GM23338 (cell line): ENCODE measurements around the gene TAS2R43. TPM values are rescaled to one million over a fixed set of nuclear protein-coding genes. Genes with fewer than 3 reads are reported as not detected.

Experiments used
- ATAC-seq: fragments of 200-7000 bp; cut with Tn5 transposase; 3 replicates; pipeline ENCODE4 v1.9.1; 2020
- DNase-seq: peaks from one replicate; pipeline ENCODE4 v3.0.0-alpha.2; 2015; ENCODE audit warnings: low spot score
- H2AFZ ChIP-seq: fragments of 200-600 bp; sonication (generic); 2 replicates; pipeline ENCODE4 v1.8.0; 2016; ENCODE audit warnings: antibody characterized with exemption, mild to moderate bottlenecking, moderate library complexity
- H3F3A ChIP-seq: fragments of 200-600 bp; sonication (generic); replicated peaks from 2 replicates; pipeline ENCODE4 v1.8.0; 2017; ENCODE audit warnings: antibody characterized with exemption, mixed run types, low read depth
- H3K27ac ChIP-seq: fragments of 200-600 bp; sonication (generic); 2 replicates; pipeline ENCODE4 v1.6.1; 2016; ENCODE audit warnings: low read depth
- H3K27me3 ChIP-seq: fragments of 200-600 bp; sonication (generic); 2 replicates; pipeline ENCODE4 v1.8.0; 2016; ENCODE audit warnings: mild to moderate bottlenecking, mixed run types, moderate library complexity; ENCODE audit not compliant: insufficient read depth
- H3K36me3 ChIP-seq: fragments of 200-600 bp; sonication (generic); 2 replicates; pipeline ENCODE4 v1.8.0; 2016; ENCODE audit warnings: mild to moderate bottlenecking; ENCODE audit not compliant: insufficient read depth
- H3K4me1 ChIP-seq: fragments of 200-600 bp; sonication (generic); 2 replicates; pipeline ENCODE4 v1.8.0; 2016; ENCODE audit warnings: mild to moderate bottlenecking, moderate library complexity; ENCODE audit not compliant: insufficient read depth
- H3K4me2 ChIP-seq: fragments of 200-600 bp; sonication (generic); 2 replicates; pipeline ENCODE4 v1.7.1; 2017; ENCODE audit warnings: mixed run types
- H3K4me3 ChIP-seq: fragments of 200-600 bp; sonication (generic); 2 replicates; pipeline ENCODE4 v1.6.1; 2016; ENCODE audit warnings: mixed run types
- H3K79me2 ChIP-seq: fragments of 200-600 bp; sonication (generic); replicated peaks from 2 replicates; pipeline ENCODE4 v1.8.0; 2017; ENCODE audit warnings: mild to moderate bottlenecking; ENCODE audit not compliant: insufficient read depth
- H3K9me2 ChIP-seq: fragments of 200-600 bp; sonication (generic); 2 replicates; pipeline ENCODE4 v1.8.0; 2017; ENCODE audit not compliant: insufficient read depth
- H4K20me1 ChIP-seq: fragments of 200-600 bp; sonication (generic); replicated peaks from 2 replicates; pipeline ENCODE4 v1.8.0; 2017; ENCODE audit warnings: mild to moderate bottlenecking; ENCODE audit not compliant: insufficient read depth
- H3K27ac Mint-ChIP-seq: 2 replicates; pipeline ENCODE4 v1.8.0; 2020; ENCODE audit warnings: inconsistent platforms, mild to moderate bottlenecking, moderate library complexity, mixed read lengths
- H3K27me3 Mint-ChIP-seq: 3 replicates; pipeline ENCODE4 v1.8.0; 2022; ENCODE audit warnings: low read depth, mild to moderate bottlenecking, moderate library complexity, mixed read lengths, inconsistent platforms; ENCODE audit not compliant: insufficient read depth, poor library complexity
- H3K36me3 Mint-ChIP-seq: 3 replicates; pipeline ENCODE4 v1.8.0; 2021; ENCODE audit warnings: low read depth, mild to moderate bottlenecking, inconsistent platforms, moderate library complexity, mixed read lengths
- H3K4me1 Mint-ChIP-seq: 3 replicates; pipeline ENCODE4 v1.8.0; 2020; ENCODE audit warnings: mild to moderate bottlenecking, inconsistent platforms, mixed read lengths
- H3K4me3 Mint-ChIP-seq: 3 replicates; pipeline ENCODE4 v1.8.0; 2021; ENCODE audit warnings: moderate library complexity, mild to moderate bottlenecking, inconsistent platforms, mixed read lengths
- H3K9me3 Mint-ChIP-seq: 3 replicates; pipeline ENCODE4 v1.8.0; 2020; ENCODE audit warnings: moderate library complexity, mild to moderate bottlenecking, inconsistent platforms, mixed read lengths
- CTCF ChIP-seq, 2 experiments: fragments of 200-600 bp in 1 of 2; sonication (generic) in 1 of 2; conservative IDR thresholded peaks; 2 replicates each; pipeline versions ENCODE4 v1.5.1 to v1.6.1; 2016 to 2017; ENCODE audit warnings: antibody characterized with exemption in 2 of 2, low read depth in 2 of 2, mild to moderate bottlenecking in 2 of 2, moderate library complexity in 1 of 2
- EZH2 ChIP-seq: fragments of 200-600 bp; sonication (generic); IDR thresholded peaks from one replicate; pipeline ENCODE4 v1.8.0; 2017; ENCODE audit warnings: antibody characterized with exemption, mild to moderate bottlenecking, low read depth; ENCODE audit not compliant: unreplicated experiment
- EZH2phosphoT487 ChIP-seq: fragments of 200-600 bp; sonication (generic); IDR thresholded peaks from one replicate; pipeline ENCODE4 v1.8.1; 2018; ENCODE audit warnings: antibody characterized with exemption; ENCODE audit not compliant: unreplicated experiment
- JUNB ChIP-seq: IDR thresholded peaks from one replicate; pipeline ENCODE4 v1.6.1; 2016; ENCODE audit warnings: antibody characterized with exemption; ENCODE audit not compliant: unreplicated experiment
- NANOG ChIP-seq: IDR thresholded peaks from 2 replicates; pipeline ENCODE4 v1.6.1; 2016; ENCODE audit warnings: antibody characterized with exemption, borderline replicate concordance
- POLR2AphosphoS5 ChIP-seq: IDR thresholded peaks from 2 replicates; pipeline ENCODE4 v1.6.1; 2016; ENCODE audit warnings: antibody characterized with exemption, low read depth
- REST ChIP-seq: IDR thresholded peaks from one replicate; pipeline ENCODE4 v1.6.1; 2018; ENCODE audit warnings: antibody characterized with exemption; ENCODE audit not compliant: unreplicated experiment
- STAT1 ChIP-seq: IDR thresholded peaks from one replicate; pipeline ENCODE4 v1.6.1; 2016; ENCODE audit warnings: antibody characterized with exemption; ENCODE audit not compliant: unreplicated experiment
- ZNF114 ChIP-seq: fragments of 250-450 bp; sonication (Bioruptor Pico); IDR thresholded peaks from 2 replicates; pipeline ENCODE4 v1.5.0; 2020; ENCODE audit warnings: mild to moderate bottlenecking, moderate library complexity
- ZNF331 ChIP-seq: fragments of 250-450 bp; sonication (Bioruptor Pico); IDR thresholded peaks from 2 replicates; pipeline ENCODE4 v1.5.0; 2020; ENCODE audit warnings: low read depth, mild to moderate bottlenecking, moderate library complexity
- polyA plus RNA-seq: library from polyadenylated mRNA; unstranded; fragments of >200 nt; fragmentation: Nextera tagmentation; extraction: Ambion mirVana; gene quantifications from 2 replicates; pipeline ENCODE4 v1.2.1, GENCODE V29; 2016
- total RNA-seq: library from RNA; depleted of rRNA; stranded (reverse); fragments of >200 nt; shearing (Covaris generic); gene quantifications from 2 replicates; pipeline ENCODE4 v1.2.3, GENCODE V29; 2014

Gene TAS2R43
- total and polyA plus RNA-seq, 2 experiments from 2014 or later = 2.7 TPM; not detected in 1

GRCh38 chr12:11078246-11078645, 13.9 kb downstream of the TAS2R43 start:
- Histone ChIP-seq H3K36me3 (no peaks in the 10 kb centered on the region), H3K4me2 (no peak overlapping the region), H3K27ac (no peak overlapping the region), H3K4me3 (no peak overlapping the region), H3K79me2 (no peaks in the 10 kb centered on the region), H2AFZ (no peak overlapping the region), H3K4me1 (no peaks in the 10 kb centered on the region), H3K27me3 (no peaks in the 10 kb centered on the region), H4K20me1 (no peaks in the 10 kb centered on the region), H3K9me2 (no peaks in the 10 kb centered on the region), H3F3A (no peaks in the 10 kb centered on the region)
- peaks cover 7% of the 10 kb centered on the region for H3K36me3 Mint-ChIP-seq
- peaks cover 10% of the 10 kb centered on the region for H3K9me3 Mint-ChIP-seq
- H3K4me1 Mint-ChIP-seq = no peaks in the 10 kb centered on the region
- no peak for DNase-seq
- ATAC-seq = no peak
- no peak for TF ChIP-seq STAT1
- no peak for TF ChIP-seq EZH2
- no peak for TF ChIP-seq EZH2phosphoT487
- TF ChIP-seq REST = no peak
- no peak for TF ChIP-seq JUNB
- no peak for TF ChIP-seq POLR2AphosphoS5
- TF ChIP-seq ZNF114 (CRISPR knock-in tag) = no peak
- no peak overlapping the region for H3K27ac Mint-ChIP-seq
- H3K27me3 Mint-ChIP-seq = no peaks in the 10 kb centered on the region
- no peak overlapping the region for H3K4me3 Mint-ChIP-seq

- Mint-ChIP-seq H3K9me3 (peaks cover under 1% of the 10 kb centered on the region; the same call in 2 of the 3 replicates), H3K27me3 (no peaks in the 10 kb centered on the region), H3K36me3 (peaks cover under 1% of the 10 kb centered on the region; the same call in 1 of the 3 replicates), H3K27ac (no peak overlapping the region), H3K4me3 (no peak overlapping the region), H3K4me1 (peaks cover 15% of the 10 kb centered on the region; the same call in 2 of the 3 replicates)
- TF ChIP-seq STAT1 = no peak
- no peaks in the 10 kb centered on the region for H3K27me3 ChIP-seq
- no peak overlapping the region for H3K4me3 ChIP-seq
- no peaks in the 10 kb centered on the region for H3K36me3 ChIP-seq
- no peaks in the 10 kb centered on the region for H3K4me1 ChIP-seq
- no peak overlapping the region for H2AFZ ChIP-seq
- no peaks in the 10 kb centered on the region for H3K79me2 ChIP-seq
- ATAC-seq (no peak), DNase-seq (no peak)
- H3F3A ChIP-seq = no peaks in the 10 kb centered on the region
- H3K27ac ChIP-seq = no peak overlapping the region
- no peaks in the 10 kb centered on the region for H3K9me2 ChIP-seq
- no peaks in the 10 kb centered on the region; the same call in 1 of the 2 replicates for H4K20me1 ChIP-seq
- no peak overlapping the region for H3K4me2 ChIP-seq
Observed at GRCh38 chr12:11075642-11076041, 16.5 kb downstream of the TAS2R43 start.

- H3F3A ChIP-seq = no peaks in the 10 kb centered on the region
- H3K36me3 ChIP-seq = no peaks in the 10 kb centered on the region
- Mint-ChIP-seq H3K4me1 (peaks cover 15% of the 10 kb centered on the region; the same call in 2 of the 3 replicates), H3K27me3 (peaks cover 1% of the 10 kb centered on the region), H3K9me3 (no peaks in the 10 kb centered on the region; the same call in 2 of the 3 replicates), H3K27ac (no peak overlapping the region), H3K36me3 (0 out of 3 replicates have a peak, but pooled peaks cover 3% of the 10 kb centered on the region), H3K4me3 (no peak overlapping the region)
- peaks cover 4% of the 10 kb centered on the region for H4K20me1 ChIP-seq
- no peaks in the 10 kb centered on the region for H3K4me1 ChIP-seq
- peak; percentile 88 for ATAC-seq
- H3K4me3 ChIP-seq = no peak overlapping the region
- peaks cover 7% of the 10 kb centered on the region; the same call in 1 of the 2 replicates for H3K79me2 ChIP-seq
- DNase-seq = peak; percentile 66
- H3K27me3 ChIP-seq = no peaks in the 10 kb centered on the region
- no peak overlapping the region; the same call in 1 of the 2 replicates for H3K4me2 ChIP-seq
- no peak overlapping the region for H3K27ac ChIP-seq
- no peak overlapping the region for H2AFZ ChIP-seq
- H3K9me2 ChIP-seq = no peaks in the 10 kb centered on the region
- TF ChIP-seq ZNF331 (CRISPR knock-in tag) (no peak), NANOG (peak; percentile 82), EZH2 (no peak), EZH2phosphoT487 (no peak), ZNF114 (CRISPR knock-in tag) (no peak), CTCF (conservative IDR thresholded peaks at IDR 0.05; ENCODE audit: low read depth in 2 of 2) (no peak)
Observed at GRCh38 chr12:11071414-11071813, 20.7 kb downstream of the TAS2R43 start.
